ENCODE results near the gene CPLANE2. TPM values are rescaled to one million over a fixed set of nuclear protein-coding genes. Genes with fewer than 3 reads are reported as not detected.

The CPLANE2 gene
- 2.5 to 4.5 TPM (median 3.2 TPM) in 5 replicates for total RNA-seq (2022; extraction: Qiagen RNA extraction)

GRCh38 chr1:16236511-16237342, at the start of gene CPLANE2:
Gene CPLANE2, minus strand, starts transcription at chr1:16237183. Its CDS starts 441 bp downstream, at chr1:16236742.

GRCh38 chr1:16212251-16212961, 24.6 kb downstream of the CPLANE2 start, which contains the start of gene ARHGEF19:
Gene ARHGEF19, minus strand, starts transcription at chr1:16212652. Its CDS starts 3,598 bp downstream, at chr1:16209054.

Other genes with a start within 250 kb of the CPLANE2 start
- gene SRARP, start 232.9 kb downstream of the CPLANE2 start, total RNA-seq (2022; extraction: Qiagen RNA extraction), result not detected in 5 replicates
- gene HSPB7, start 219.1 kb downstream of the CPLANE2 start, total RNA-seq (2022; extraction: Qiagen RNA extraction), result 0.07 TPM in 1 of 5 replicates, not detected in the others
- gene CLCNKA, start 215.1 kb downstream of the CPLANE2 start, total RNA-seq (2022; extraction: Qiagen RNA extraction), result 0.14 to 0.26 TPM in 2 of 5 replicates, not detected in the others
- gene CLCNKB, start 193.4 kb downstream of the CPLANE2 start, total RNA-seq (2022; extraction: Qiagen RNA extraction), result 0.10 TPM in 1 of 5 replicates, not detected in the others
- gene FAM131C, start 163.5 kb downstream of the CPLANE2 start, total RNA-seq (2022; extraction: Qiagen RNA extraction), result 13.7 to 19.5 TPM (median 18.8 TPM) in 5 replicates
- gene EPHA2, start 81.1 kb downstream of the CPLANE2 start, total RNA-seq (2022; extraction: Qiagen RNA extraction), result 98.7 to 150 TPM (median 137 TPM) in 5 replicates
- 5.3 to 6.6 TPM (median 6.2 TPM) in 5 replicates for gene ARHGEF19, start 24.5 kb downstream of the CPLANE2 start, total RNA-seq (2022; extraction: Qiagen RNA extraction)
- gene FBXO42, start 115.3 kb upstream of the CPLANE2 start, total RNA-seq (2022; extraction: Qiagen RNA extraction), result 7.6 to 9.9 TPM (median 9.3 TPM) in 5 replicates
- 75.9 to 96.3 TPM (median 87.8 TPM) in 5 replicates for gene SZRD1, start 130.1 kb upstream of the CPLANE2 start, total RNA-seq (2022; extraction: Qiagen RNA extraction)
- gene SPATA21, start 200.2 kb upstream of the CPLANE2 start, total RNA-seq (2022; extraction: Qiagen RNA extraction), result 0.07 to 0.22 TPM in 2 of 5 replicates, not detected in the others
- gene NECAP2, start 203.5 kb upstream of the CPLANE2 start, total RNA-seq (2022; extraction: Qiagen RNA extraction), result 39.0 to 44.2 TPM (median 40.0 TPM) in 5 replicates